ENCODE data around the gene PTPRT. TPM values are rescaled to one million over a fixed set of nuclear protein-coding genes. Genes with fewer than 3 reads are reported as not detected.

The PTPRT gene
- polyA plus RNA-seq, 4 donors, result 0.07 to 0.58 (median 0.27) TPM; not detected in 1

DNA sequence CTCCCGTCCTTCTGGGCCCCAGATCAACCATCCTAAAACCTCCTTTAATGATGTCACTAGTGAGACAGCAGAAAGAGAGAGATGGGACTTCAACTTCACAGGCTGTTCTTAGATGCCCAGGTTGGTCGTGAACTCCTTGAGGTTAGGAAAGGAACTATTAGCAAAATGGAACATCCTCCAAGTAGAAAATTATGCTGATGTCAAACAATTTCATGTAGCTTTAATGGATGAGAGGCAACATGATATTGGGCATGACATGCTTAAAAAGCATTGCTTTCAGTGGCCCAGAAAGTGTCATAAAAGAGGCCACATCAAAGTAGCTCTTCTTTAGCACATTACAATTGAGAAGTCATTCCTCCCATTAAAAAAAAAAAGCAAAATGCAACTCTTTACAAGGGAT lies 248.1 kb downstream of the PTPRT start:
- Histone ChIP-seq H3K4me3 (ENCODE audit: low read depth in 1 of 3, low read length in 3 of 3) (no peak overlapping the region), H3K36me3 (ENCODE audit: control insufficient read depth in 3 of 3, insufficient read depth in 2 of 3, low read depth in 1 of 3, low read length in 3 of 3) (no peaks in the 10 kb centered on the region), H3K27ac (ENCODE audit: low read depth in 1 of 3, low read length in 2 of 3) (no peak overlapping the region), H3K9me3 (ENCODE audit: control insufficient read depth in 2 of 2, insufficient read depth in 1 of 2, low read depth in 1 of 2, low read length in 1 of 2) (no peaks in the 10 kb centered on the region), H3K27me3 (ENCODE audit: control insufficient read depth in 3 of 3, insufficient read depth in 3 of 3, low read length in 3 of 3) (peaks cover 0 to 2% (median 0%) of the 10 kb centered on the region in 3 donors), H3K4me1 (ENCODE audit: control insufficient read depth in 3 of 3, insufficient read depth in 2 of 3, low read depth in 1 of 3, low read length in 2 of 3) (no peaks in the 10 kb centered on the region)
- FAIRE-seq (no peak), DNase-seq (no peak)
- WGBS, 3 donors, result 68 to 84% (median 79%) methylated on average over 2 of the region's 2 CpGs

GRCh38 chr20:42938441-42939205 lies 251.1 kb downstream of the PTPRT start:
- Histone ChIP-seq H3K36me3 (ENCODE audit: control insufficient read depth in 3 of 3, insufficient read depth in 2 of 3, low read depth in 1 of 3, low read length in 3 of 3) (no peaks in the 10 kb centered on the region), H3K4me1 (ENCODE audit: control insufficient read depth in 3 of 3, insufficient read depth in 2 of 3, low read depth in 1 of 3, low read length in 2 of 3) (no peaks in the 10 kb centered on the region), H3K27me3 (ENCODE audit: control insufficient read depth in 3 of 3, insufficient read depth in 3 of 3, low read length in 3 of 3) (peaks cover 0 to 2% (median 0%) of the 10 kb centered on the region in 3 donors), H3K9me3 (ENCODE audit: control insufficient read depth in 2 of 2, insufficient read depth in 1 of 2, low read depth in 1 of 2, low read length in 1 of 2) (no peaks in the 10 kb centered on the region), H3K4me3 (ENCODE audit: low read depth in 1 of 3, low read length in 3 of 3) (no peak overlapping the region), H3K27ac (ENCODE audit: low read depth in 1 of 3, low read length in 2 of 3) (no peak overlapping the region)
- no peak for FAIRE-seq
- DNase-seq, result no peak
- WGBS, 3 donors, result 72 to 84% (median 81%) methylated on average over 3 of the region's 3 CpGs

- Histone ChIP-seq H3K9me3 (ENCODE audit: control insufficient read depth in 2 of 2, insufficient read depth in 1 of 2, low read depth in 1 of 2, low read length in 1 of 2) (no peaks in the 10 kb centered on the region), H3K4me1 (ENCODE audit: control insufficient read depth in 3 of 3, insufficient read depth in 2 of 3, low read depth in 1 of 3, low read length in 2 of 3) (no peaks in the 10 kb centered on the region), H3K4me3 (ENCODE audit: low read depth in 1 of 3, low read length in 3 of 3) (no peak overlapping the region), H3K36me3 (ENCODE audit: control insufficient read depth in 3 of 3, insufficient read depth in 2 of 3, low read depth in 1 of 3, low read length in 3 of 3) (no peaks in the 10 kb centered on the region), H3K27me3 (ENCODE audit: control insufficient read depth in 3 of 3, insufficient read depth in 3 of 3, low read length in 3 of 3) (peaks cover 0 to 2% (median 0%) of the 10 kb centered on the region in 3 donors), H3K27ac (ENCODE audit: low read depth in 1 of 3, low read length in 2 of 3) (no peak overlapping the region)
- DNase-seq (no peak), FAIRE-seq (no peak)
- 86 to 90% (median 90%) methylated on average over 3 of the region's 3 CpGs for WGBS, 3 donors
These were observed 253.2 kb downstream of the PTPRT start for GRCh38 chr20:42936482-42936881.

- FAIRE-seq (no peak), DNase-seq (no peak)
- no peaks in the 10 kb centered on the region for H3K9me3 ChIP-seq (ENCODE audit: control insufficient read depth in 2 of 2, insufficient read depth in 1 of 2, low read depth in 1 of 2, low read length in 1 of 2)
- no peaks in the 10 kb centered on the region for H3K27me3 ChIP-seq (ENCODE audit: control insufficient read depth in 3 of 3, insufficient read depth in 3 of 3, low read length in 3 of 3)
- H3K27ac ChIP-seq (ENCODE audit: low read depth in 1 of 3, low read length in 2 of 3), result no peak overlapping the region
- no peak overlapping the region for H3K4me3 ChIP-seq (ENCODE audit: low read depth in 1 of 3, low read length in 3 of 3)
- WGBS, 3 donors, result 81 to 88% (median 83%) methylated on average over 4 of the region's 4 CpGs
- H3K36me3 ChIP-seq (ENCODE audit: control insufficient read depth in 3 of 3, insufficient read depth in 2 of 3, low read depth in 1 of 3, low read length in 3 of 3), result no peaks in the 10 kb centered on the region
- no peaks in the 10 kb centered on the region for H3K4me1 ChIP-seq (ENCODE audit: control insufficient read depth in 3 of 3, insufficient read depth in 2 of 3, low read depth in 1 of 3, low read length in 2 of 3)
These were observed 265.5 kb downstream of the PTPRT start for GRCh38 chr20:42924215-42924614.

- 76 to 81% (median 78%) methylated on average over 7 of the region's 7 CpGs for WGBS, 3 donors
- H3K4me3 ChIP-seq (ENCODE audit: low read depth in 1 of 3, low read length in 3 of 3), result no peak overlapping the region
- no peak overlapping the region for H3K27ac ChIP-seq (ENCODE audit: low read depth in 1 of 3, low read length in 2 of 3)
- no peaks in the 10 kb centered on the region for H3K4me1 ChIP-seq (ENCODE audit: control insufficient read depth in 3 of 3, insufficient read depth in 2 of 3, low read depth in 1 of 3, low read length in 2 of 3)
- DNase-seq, result no peak
- no peaks in the 10 kb centered on the region for H3K27me3 ChIP-seq (ENCODE audit: control insufficient read depth in 3 of 3, insufficient read depth in 3 of 3, low read length in 3 of 3)
- no peak for FAIRE-seq
- no peaks in the 10 kb centered on the region for H3K36me3 ChIP-seq (ENCODE audit: control insufficient read depth in 3 of 3, insufficient read depth in 2 of 3, low read depth in 1 of 3, low read length in 3 of 3)
- no peaks in the 10 kb centered on the region for H3K9me3 ChIP-seq (ENCODE audit: control insufficient read depth in 2 of 2, insufficient read depth in 1 of 2, low read depth in 1 of 2, low read length in 1 of 2)
These were observed 266.3 kb downstream of the PTPRT start for GRCh38 chr20:42923348-42923918.

GRCh38 chr20:42920776-42921175 lies 268.9 kb downstream of the PTPRT start:
- FAIRE-seq, result no peak
- Histone ChIP-seq H3K4me1 (ENCODE audit: control insufficient read depth in 3 of 3, insufficient read depth in 2 of 3, low read depth in 1 of 3, low read length in 2 of 3) (no peaks in the 10 kb centered on the region), H3K4me3 (ENCODE audit: low read depth in 1 of 3, low read length in 3 of 3) (no peak overlapping the region), H3K36me3 (ENCODE audit: control insufficient read depth in 3 of 3, insufficient read depth in 2 of 3, low read depth in 1 of 3, low read length in 3 of 3) (no peaks in the 10 kb centered on the region), H3K27ac (ENCODE audit: low read depth in 1 of 3, low read length in 2 of 3) (no peak overlapping the region), H3K27me3 (ENCODE audit: control insufficient read depth in 3 of 3, insufficient read depth in 3 of 3, low read length in 3 of 3) (no peaks in the 10 kb centered on the region), H3K9me3 (ENCODE audit: control insufficient read depth in 2 of 2, insufficient read depth in 1 of 2, low read depth in 1 of 2, low read length in 1 of 2) (no peaks in the 10 kb centered on the region)
- WGBS, 3 donors, result 75 to 82% (median 80%) methylated on average over 2 of the region's 2 CpGs
- DNase-seq, result no peak

DNA sequence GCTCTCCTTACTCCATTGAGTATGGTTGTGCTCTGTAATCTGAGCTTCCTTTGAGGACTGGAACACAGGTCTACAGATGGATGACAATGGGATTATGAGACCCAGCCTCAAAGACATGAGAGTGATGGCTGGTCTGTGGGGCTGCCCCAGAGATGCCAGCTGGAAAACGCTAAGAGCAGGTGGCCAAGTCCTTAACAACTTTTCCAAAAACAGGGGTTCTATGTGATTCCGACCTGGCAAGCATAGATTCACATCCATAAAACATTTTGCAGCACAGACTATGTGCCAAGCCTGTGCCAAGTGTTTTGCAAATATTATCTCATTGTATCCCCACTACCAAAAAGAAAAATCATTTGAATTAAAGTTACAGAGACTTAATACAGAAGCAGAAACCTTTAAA lies 270.4 kb downstream of the PTPRT start:
- Histone ChIP-seq H3K9me3 (ENCODE audit: control insufficient read depth in 2 of 2, insufficient read depth in 1 of 2, low read depth in 1 of 2, low read length in 1 of 2) (no peaks in the 10 kb centered on the region), H3K36me3 (ENCODE audit: control insufficient read depth in 3 of 3, insufficient read depth in 2 of 3, low read depth in 1 of 3, low read length in 3 of 3) (no peaks in the 10 kb centered on the region), H3K27me3 (ENCODE audit: control insufficient read depth in 3 of 3, insufficient read depth in 3 of 3, low read length in 3 of 3) (peaks cover 0 to 3% (median 0%) of the 10 kb centered on the region in 3 donors), H3K4me1 (ENCODE audit: control insufficient read depth in 3 of 3, insufficient read depth in 2 of 3, low read depth in 1 of 3, low read length in 2 of 3) (no peaks in the 10 kb centered on the region), H3K27ac (ENCODE audit: low read depth in 1 of 3, low read length in 2 of 3) (no peak overlapping the region), H3K4me3 (ENCODE audit: low read depth in 1 of 3, low read length in 3 of 3) (no peak overlapping the region)
- FAIRE-seq (no peak), DNase-seq (no peak)
- 68 to 77% (median 72%) methylated on average over 2 of the region's 2 CpGs for WGBS, 3 donors

DNA sequence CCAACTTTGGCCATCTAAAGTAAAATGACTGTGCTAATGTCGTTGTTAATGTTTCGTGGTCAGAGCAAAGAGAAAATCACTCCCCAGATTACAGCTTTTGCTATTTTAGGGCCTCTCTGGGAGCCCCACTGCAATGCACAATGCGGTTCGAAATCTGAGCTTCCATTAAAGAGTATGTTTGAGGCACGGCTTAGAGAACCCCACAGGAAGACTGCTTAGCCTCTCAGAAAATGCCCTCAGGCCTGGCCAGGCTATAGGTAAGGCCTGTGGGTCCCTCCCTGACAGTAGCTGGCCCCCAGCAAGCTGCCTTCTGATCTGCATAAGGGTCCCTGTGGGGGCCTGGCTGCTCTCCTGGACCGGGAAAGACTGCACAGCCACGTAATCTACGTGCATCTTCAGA lies 274.6 kb downstream of the PTPRT start:
- no peaks in the 10 kb centered on the region for H3K4me1 ChIP-seq (ENCODE audit: control insufficient read depth in 3 of 3, insufficient read depth in 2 of 3, low read depth in 1 of 3, low read length in 2 of 3)
- no peak for FAIRE-seq
- no peaks in the 10 kb centered on the region for H3K36me3 ChIP-seq (ENCODE audit: control insufficient read depth in 3 of 3, insufficient read depth in 2 of 3, low read depth in 1 of 3, low read length in 3 of 3)
- peaks cover 0 to 3% (median 0%) of the 10 kb centered on the region in 3 donors for H3K27me3 ChIP-seq (ENCODE audit: control insufficient read depth in 3 of 3, insufficient read depth in 3 of 3, low read length in 3 of 3)
- no peak for DNase-seq
- WGBS, 3 donors, result 80 to 87% (median 86%) methylated on average over 8 of the region's 8 CpGs
- no peak overlapping the region for H3K4me3 ChIP-seq (ENCODE audit: low read depth in 1 of 3, low read length in 3 of 3)
- H3K9me3 ChIP-seq (ENCODE audit: control insufficient read depth in 2 of 2, insufficient read depth in 1 of 2, low read depth in 1 of 2, low read length in 1 of 2), result no peaks in the 10 kb centered on the region
- H3K27ac ChIP-seq (ENCODE audit: low read depth in 1 of 3, low read length in 2 of 3), result no peak overlapping the region
